AG10803 (cell line): ENCODE data around the gene SLC22A8.
"Not testable (repeated sequence)": the region's sequence is repeated elsewhere in the genome, so short reads cannot be mapped to it uniquely, and the experiment has no call there.

Experiments
- DNase-seq: peaks from one replicate; pipeline ENCODE4 v3.0.0; 2010; ENCODE audit warnings: low read depth
- H3K4me3 ChIP-seq: 2 replicates; pipeline ENCODE4 v1.5.1; 2011; ENCODE audit warnings: mild to moderate bottlenecking, low read length, control low read depth
- CTCF ChIP-seq: conservative IDR thresholded peaks from 2 replicates; pipeline ENCODE4 v1.5.1; 2011; ENCODE audit warnings: mild to moderate bottlenecking, low read length, control low read depth, inconsistent platforms

SLC22A8 gene

GRCh38 chr11:63015521-63016215 is at the start of gene SLC22A8:
Gene SLC22A8, minus strand, starts transcription at chr11:63015841. Its CDS starts 883 bp downstream, at chr11:63014958.
- DNase-seq = no peak
- H3K4me3 ChIP-seq = no peak within 1 kb of the TSS
- no peak for TF ChIP-seq CTCF

GRCh38 chr11:63046203-63046602 is 30.6 kb upstream of the SLC22A8 start:
- not testable (repeated sequence) for DNase-seq, H3K4me3 ChIP-seq

- TF ChIP-seq CTCF = no peak
- no peak overlapping the region for H3K4me3 ChIP-seq
- DNase-seq = no peak
Measured at GRCh38 chr11:63042596-63042995, 27.0 kb upstream of the SLC22A8 start.

- TF ChIP-seq CTCF = no peak
- H3K4me3 ChIP-seq = no peak overlapping the region
- no peak for DNase-seq
Measured at GRCh38 chr11:63032457-63032856, 16.8 kb upstream of the SLC22A8 start.

GRCh38 chr11:63023841-63024648 is 8.4 kb upstream of the SLC22A8 start:
- TF ChIP-seq CTCF = peak; percentile 100
- H3K4me3 ChIP-seq = no peak overlapping the region
- peak; percentile 67 for DNase-seq

GRCh38 chr11:63023222-63023814 is 7.7 kb upstream of the SLC22A8 start:
- DNase-seq = no peak
- no peak overlapping the region for H3K4me3 ChIP-seq
- no peak for TF ChIP-seq CTCF

GRCh38 chr11:63022441-63022840 is 6.8 kb upstream of the SLC22A8 start:
- no peak overlapping the region for H3K4me3 ChIP-seq
- DNase-seq = no peak
- no peak for TF ChIP-seq CTCF
